ENCODE results near the gene MORC1.
"Not testable (repeated sequence)": the region's sequence is repeated elsewhere in the genome, so short reads cannot be mapped to it uniquely, and the experiment has no call there.

The MORC1 gene

GRCh38 chr3:109117939-109118338 lies at the start of gene MORC1:
TSS of gene MORC1 (minus strand) at chr3:109118134. CDS start at chr3:109118059, 75 bp downstream.
- DNase-seq = no peak

GRCh38 chr3:109165905-109166304 lies 48.0 kb upstream of the MORC1 start:
- DNase-seq = no peak

GRCh38 chr3:109161487-109162123 lies 43.7 kb upstream of the MORC1 start:
- no peak for DNase-seq

GRCh38 chr3:109155828-109156227 lies 37.9 kb upstream of the MORC1 start:
- DNase-seq = no peak

- no peak for DNase-seq
Measured at GRCh38 chr3:109154979-109155378, 37.0 kb upstream of the MORC1 start.

- DNase-seq = no peak
Measured at GRCh38 chr3:109152320-109152719, 34.4 kb upstream of the MORC1 start.

- DNase-seq = no peak
Measured at GRCh38 chr3:109149078-109149477, 31.1 kb upstream of the MORC1 start.

- DNase-seq = no peak
Measured at GRCh38 chr3:109143646-109144045, 25.7 kb upstream of the MORC1 start.

- DNase-seq = no peak
Measured at GRCh38 chr3:109140318-109140717, 22.4 kb upstream of the MORC1 start.

GRCh38 chr3:109137761-109138160 lies 19.8 kb upstream of the MORC1 start:
- DNase-seq = no peak

- no peak for DNase-seq
Measured at GRCh38 chr3:109136523-109136922, 18.6 kb upstream of the MORC1 start, which contains the start of gene C3orf85. TSS of gene C3orf85 (plus strand) at chr3:109136719. CDS start at chr3:109136848, 129 bp downstream.

- DNase-seq = not testable (repeated sequence)
Measured at GRCh38 chr3:109133474-109133816, 15.5 kb upstream of the MORC1 start.

GRCh38 chr3:109132801-109133473 lies 15.0 kb upstream of the MORC1 start:
- no peak for DNase-seq

- no peak for DNase-seq
Measured at GRCh38 chr3:109131276-109131675, 13.3 kb upstream of the MORC1 start.

- no peak for DNase-seq
Measured at GRCh38 chr3:109127553-109127952, 9.6 kb upstream of the MORC1 start.

- DNase-seq = no peak
Measured at GRCh38 chr3:109125902-109126301, 8.0 kb upstream of the MORC1 start.

- no peak for DNase-seq
Measured at GRCh38 chr3:109122690-109123089, 4.8 kb upstream of the MORC1 start.

- DNase-seq = no peak
Measured at GRCh38 chr3:109118584-109118983, 650 bp upstream of the MORC1 start.

GRCh38 chr3:109116031-109116430 lies 1.9 kb downstream of the MORC1 start:
- DNase-seq = no peak

- DNase-seq = no peak
Measured at GRCh38 chr3:109115451-109115850, 2.5 kb downstream of the MORC1 start.

GRCh38 chr3:109114746-109115145 lies 3.2 kb downstream of the MORC1 start:
- DNase-seq = no peak

- no peak for DNase-seq
Measured at GRCh38 chr3:109112946-109113760, 4.8 kb downstream of the MORC1 start.

- no peak for DNase-seq
Measured at GRCh38 chr3:109109574-109109973, 8.4 kb downstream of the MORC1 start.

- DNase-seq = no peak
Measured at GRCh38 chr3:109098079-109098644, 19.8 kb downstream of the MORC1 start.
